EH (cell line): ENCODE measurements around the gene DNAJB1.
"Not testable (repeated sequence)": the region's sequence is repeated elsewhere in the genome, so short reads cannot be mapped to it uniquely, and the experiment has no call there.

Experiments used
- DNase-seq: peaks from one replicate; pipeline ENCODE4 v3.0.0-alpha.2; 2015; ENCODE audit warnings: low read depth

DNAJB1 gene

DNA sequence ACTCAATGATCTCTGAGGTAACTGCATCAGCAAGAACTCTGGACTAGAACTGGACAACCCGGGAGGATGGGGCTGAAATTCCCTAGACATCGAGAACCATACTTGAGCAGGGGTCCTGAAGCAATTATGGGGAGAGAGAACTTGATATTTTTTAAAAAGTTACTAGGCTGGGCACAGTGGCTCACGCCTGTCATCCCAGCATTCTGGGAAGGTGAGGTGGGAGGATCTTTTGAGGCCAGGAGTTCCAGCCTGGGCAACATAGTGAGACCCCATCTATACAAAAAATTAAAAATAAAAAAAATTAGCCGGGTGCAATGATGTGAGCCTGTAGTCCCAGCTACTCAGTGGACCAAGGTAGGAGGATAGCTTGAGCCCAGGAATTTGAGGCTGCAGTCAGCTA, 2.3 kb upstream of the DNAJB1 start:
- DNase-seq: no peak

DNA sequence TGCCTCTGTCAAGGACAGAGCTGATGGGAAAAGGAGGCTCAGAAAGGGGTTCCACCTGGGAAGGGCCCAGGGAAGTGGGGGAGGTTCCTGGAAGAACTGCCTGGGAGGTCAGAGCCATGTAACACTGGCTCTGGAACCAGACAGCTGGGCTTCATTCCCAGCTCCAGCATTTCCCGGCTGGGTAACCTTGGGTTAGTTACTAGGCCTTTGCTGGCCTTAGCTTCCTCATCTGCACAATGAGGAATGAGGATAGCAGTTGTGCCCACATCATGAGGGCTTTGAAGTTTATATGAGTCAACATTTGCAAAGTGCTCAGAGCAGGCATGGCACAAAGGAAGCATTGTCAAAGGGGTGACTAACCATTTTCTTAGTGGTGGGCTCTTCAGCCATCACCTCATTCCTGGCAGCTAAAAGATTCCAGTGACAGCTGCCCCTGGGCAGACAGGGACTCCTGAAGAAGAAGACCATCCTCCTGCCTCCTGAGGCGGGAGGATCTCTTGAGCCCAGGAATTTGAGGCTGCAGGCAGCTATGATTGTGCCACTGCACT, 1.7 kb upstream of the DNAJB1 start:
- peak; percentile 68 for DNase-seq

DNA sequence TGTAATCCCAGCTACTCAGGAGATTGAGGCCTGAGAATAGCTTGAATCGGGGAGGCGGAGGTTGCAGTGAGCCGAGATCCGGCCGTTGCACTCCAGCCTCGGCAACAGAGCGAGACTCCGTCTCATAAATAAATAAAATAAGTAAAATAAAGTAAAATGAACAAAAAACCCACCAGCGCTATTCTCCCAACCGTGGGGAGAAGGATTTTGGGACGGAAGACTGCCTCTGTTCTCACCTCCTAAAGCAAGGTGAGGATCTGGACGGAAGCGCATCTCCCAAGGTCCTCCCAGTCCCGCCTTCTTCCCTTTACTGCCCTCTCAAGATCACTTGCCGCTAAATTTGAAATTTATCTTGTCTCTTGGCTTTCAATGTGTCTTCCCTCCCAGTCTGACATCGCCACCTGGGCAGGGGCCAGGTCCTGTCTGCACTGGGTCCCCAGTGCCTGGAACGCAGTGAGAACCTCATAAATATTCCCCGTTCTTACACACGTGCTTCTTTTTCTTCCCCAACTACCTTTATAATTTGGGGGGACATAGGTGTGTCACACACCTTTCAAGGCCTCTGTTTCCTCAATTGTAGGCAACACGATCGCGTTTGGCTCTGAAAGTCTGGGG, 1.2 kb upstream of the DNAJB1 start:
- DNase-seq: no peak

DNA sequence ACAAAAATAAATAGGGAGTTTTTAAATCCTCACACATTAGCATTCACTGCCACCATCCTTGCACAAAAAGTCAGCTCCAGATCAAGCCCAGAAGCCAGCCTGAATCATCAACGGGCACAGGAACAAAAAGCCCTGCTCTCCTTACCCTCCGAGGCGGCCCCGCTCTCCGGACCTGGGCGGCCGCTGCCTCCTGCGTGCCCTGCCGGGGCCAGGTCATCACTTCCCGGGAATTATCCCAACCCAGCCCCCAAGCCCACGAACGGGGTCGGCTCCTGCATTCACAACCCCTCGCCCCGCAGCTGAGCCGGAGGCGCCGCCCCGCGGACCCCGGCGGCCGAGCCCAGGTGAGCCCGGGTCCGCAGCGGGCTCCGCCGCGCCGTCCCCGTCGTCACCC, 754 bp downstream of the DNAJB1 start:
- DNase-seq: peak; percentile 41

DNA sequence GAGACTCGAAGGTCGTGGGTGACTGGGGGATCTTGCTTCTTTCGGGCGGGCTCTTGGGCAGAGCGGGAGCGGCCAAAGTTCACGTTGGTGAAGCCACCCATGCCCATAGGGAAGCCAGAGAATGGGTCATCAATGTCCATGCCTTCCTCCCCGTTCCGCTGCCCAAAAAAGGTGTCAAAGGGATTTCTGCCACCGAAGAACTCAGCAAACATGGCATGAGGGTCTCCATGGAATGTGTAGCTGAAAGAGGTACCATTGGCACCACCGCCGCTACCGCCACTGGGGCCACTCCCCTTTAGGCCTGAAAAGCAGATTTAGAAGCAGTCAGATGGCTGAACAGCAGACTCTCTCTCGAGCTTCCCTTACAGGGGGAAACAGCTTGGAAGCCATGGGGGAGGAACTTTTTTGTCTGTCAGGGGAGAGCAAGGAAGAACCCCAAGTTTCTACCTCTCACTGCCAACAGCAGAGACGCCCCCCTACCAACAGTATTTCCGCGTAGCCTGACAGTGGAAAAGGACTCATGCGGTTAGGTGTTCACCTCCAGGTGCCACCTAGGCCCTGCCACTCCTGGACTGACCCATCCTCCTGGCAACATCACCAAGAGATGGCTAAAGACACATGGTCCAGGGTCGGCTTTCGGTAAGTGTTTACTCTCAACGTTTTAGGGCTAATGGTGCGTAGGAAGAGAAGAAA, 1.3 kb downstream of the DNAJB1 start:
- peak; percentile 24 for DNase-seq

DNA sequence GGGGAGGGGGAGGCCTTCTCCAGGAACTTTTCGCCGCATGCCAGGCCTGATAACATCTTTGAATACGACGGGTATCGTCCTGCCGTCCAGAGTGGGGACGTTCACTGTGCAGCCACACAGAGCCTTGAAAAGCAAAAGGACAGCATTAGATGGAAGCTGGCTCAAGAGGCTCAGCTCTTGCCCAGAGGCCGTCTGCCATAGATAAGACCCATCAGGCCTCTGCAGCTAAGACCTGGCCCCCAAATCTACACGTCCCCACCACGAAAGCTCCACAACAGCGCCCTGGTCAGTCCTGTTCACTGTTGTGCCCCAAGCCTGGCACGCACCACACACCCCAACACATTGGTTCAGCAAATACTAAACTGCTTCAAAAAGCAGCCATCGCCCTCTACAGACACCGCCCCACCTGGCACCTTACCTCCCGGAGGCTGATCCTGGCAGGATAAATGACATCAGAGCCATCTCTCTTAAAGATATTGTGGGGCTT, 2.1 kb downstream of the DNAJB1 start:
- no peak for DNase-seq

DNA sequence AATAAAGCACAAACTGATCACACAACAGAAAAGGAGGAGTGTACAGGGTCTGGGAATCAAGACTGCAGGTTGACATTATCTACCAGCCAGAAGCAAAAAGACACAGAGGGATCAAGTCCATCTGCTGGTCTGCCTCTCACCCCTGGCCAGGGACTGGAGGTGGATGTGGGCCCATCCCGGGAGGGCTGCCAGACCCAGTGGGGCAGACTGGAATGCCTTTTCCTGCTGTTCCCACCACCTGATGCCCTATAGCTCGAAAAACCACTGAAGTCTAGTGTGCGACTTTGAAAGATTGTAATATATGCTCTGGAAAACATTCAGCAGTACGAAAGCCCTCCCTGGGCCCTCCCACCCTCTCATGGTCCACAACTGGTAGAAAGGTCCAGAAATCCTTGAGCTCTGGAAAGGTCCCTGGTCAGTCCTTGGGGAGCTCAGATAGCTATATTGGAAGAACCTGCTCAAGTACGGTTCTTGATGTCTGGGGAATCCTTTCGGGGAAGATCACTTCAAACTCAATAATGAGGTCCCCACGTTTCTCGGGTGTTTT, 2.6 kb downstream of the DNAJB1 start:
- peak; percentile 67 for DNase-seq

DNA sequence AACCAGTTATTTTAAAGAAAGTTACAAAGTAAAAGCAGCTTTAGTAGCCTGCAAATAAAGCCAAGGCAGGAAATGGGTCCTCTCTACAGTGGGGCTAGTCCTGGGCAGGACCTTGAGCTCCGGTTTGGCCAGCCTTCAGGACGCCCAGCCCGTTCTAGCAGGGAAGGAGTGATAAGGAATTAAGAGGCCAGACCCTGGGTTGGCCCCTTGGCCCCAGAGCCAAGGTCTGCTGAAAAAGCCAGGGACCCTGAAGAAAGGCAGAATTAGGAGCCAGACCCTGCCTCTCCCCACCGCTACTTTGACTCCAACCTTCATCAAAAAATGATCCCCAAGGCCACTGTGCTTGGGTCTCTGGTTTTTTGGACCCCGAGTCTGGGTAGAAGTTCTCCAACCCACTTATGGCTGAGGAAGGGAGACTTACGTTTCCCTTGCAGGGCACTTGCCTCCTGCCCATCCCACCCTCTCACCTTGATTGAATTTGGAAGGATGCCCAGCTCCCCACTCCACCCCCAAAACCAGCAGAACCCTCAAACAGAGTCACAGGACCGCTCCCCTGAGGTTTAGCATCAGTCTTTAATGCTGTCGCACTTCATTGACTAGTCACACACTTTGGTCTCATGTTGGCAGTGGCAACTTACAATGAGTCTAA, 3.9 kb downstream of the DNAJB1 start:
- no peak for DNase-seq

DNA sequence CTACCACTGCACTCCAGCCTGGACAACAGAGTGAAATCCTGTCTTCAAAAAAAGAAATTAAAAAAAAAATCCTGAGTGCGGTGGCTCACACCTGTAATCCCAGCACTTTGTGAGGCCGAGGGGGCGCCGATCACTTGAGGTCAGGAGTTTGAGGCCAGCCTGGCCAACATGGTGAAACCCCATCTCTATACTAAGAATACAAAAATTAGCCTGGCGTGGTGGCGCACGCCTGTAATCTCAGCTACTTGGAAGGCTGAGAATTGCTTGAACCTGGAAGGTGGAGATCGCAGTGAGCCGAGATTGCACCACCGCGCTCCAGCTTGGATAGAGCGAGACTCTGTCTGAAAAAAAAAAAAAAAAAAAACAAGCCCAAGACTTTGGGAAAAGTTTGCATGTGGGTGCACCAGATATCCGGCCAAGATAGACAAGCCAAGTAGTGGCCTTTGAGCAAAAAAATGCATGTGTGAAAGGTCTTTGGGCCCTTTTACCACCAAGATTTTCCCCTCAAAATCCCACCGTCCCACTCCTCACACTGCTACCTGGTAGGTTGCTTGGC, 5.7 kb downstream of the DNAJB1 start:
- no peak for DNase-seq

DNA sequence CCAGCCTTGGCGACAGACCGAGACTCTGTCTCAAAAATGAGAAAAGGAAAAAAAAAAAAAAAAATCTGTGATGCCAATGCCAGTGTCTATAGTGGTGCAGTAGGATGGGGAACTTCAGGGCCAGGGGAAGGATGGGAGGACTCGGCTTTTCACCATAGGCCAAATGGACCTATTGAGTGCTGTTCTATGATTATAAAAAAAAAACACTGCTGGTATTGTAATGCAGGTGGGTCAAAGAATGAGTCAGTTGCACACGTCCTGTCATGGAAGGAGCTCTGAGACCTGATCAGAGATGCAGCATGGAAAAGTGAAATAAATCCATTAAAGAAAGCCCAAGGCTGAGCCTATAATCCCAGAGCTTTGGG, 7.0 kb downstream of the DNAJB1 start:
- no peak for DNase-seq

DNA sequence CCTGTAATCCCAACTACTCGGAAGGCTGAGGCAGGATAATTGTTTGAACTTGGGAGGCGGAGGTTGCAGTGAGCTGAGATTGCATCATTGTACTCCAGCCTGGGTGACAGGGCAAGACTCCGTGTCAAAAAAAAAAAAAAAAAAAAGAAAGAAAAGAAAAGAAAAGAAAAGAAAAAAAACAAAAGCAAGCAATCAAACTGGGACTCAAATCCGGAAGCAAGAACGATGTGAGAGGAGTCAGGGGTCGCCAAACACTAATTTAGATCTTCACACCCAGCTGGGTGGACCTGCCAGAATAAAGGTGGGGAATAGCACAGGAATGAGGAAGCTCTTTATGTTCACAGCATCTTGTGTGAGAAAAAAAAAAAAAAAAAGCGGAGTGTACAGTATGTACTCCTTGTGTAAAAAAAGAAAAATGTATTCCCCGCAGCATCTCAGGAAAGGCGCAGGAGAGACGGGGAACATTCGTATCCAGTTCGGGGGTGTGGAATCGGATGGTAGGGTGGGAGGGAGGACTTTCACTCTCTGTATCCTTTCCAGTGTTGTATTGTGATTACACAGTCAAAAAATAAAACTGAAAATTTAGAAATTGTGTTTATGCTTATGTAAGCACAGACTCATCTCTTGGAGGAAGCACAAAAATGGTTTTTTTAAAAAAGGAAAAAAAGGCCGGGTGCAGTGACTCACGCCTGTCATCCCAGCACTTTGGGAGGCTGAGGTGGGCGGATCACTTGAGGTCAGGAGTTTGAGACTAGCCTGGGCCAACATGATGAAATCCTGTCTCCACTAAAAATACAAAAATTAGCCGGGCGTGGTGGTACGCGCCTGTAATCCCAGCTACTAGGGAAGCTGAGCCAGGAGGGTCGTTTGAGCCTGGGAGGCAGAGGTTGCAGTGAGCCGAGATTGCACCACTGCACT, 7.6 kb downstream of the DNAJB1 start:
- DNase-seq: peak; percentile 85

DNA sequence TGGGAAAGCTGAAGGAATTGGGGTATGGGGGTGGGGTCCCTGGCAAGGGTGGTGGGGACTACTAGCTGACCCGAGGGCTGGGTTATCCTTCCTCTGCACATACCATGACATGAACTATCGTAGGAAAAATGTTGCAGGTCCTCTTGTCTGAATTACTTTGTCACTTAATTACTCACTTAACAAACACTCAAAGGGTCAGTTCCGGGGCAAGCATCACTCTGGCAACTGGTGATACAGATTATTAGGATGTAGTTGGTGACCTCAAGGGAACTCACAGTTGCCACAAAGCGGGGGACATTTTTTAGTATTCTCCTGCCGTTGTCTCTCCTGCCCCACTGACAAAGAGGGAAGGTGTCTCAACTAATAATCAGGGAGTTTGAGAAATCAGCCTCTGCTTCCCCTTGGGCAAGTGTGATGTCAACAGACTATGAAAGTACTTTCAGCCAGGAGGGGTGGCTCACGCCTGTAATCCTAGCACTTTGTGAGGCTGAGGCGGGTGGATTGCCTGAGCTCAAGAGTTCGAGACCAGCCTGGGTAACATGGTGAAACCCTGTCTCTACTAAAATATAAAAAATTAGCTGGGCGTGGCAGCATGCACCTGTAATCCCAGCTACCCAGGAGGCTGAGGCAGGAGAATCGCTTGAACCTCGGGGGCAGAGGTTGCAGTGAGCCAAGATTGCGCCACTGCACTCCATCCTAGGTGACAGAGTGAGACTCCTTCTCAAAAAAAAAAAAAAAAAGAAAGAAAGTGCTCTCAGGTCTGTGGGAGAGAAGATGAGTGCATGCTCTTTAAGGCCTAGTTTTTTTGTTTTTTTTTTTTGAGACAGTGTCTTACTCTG, 10.3 kb downstream of the DNAJB1 start:
- DNase-seq: peak; percentile 92

DNA sequence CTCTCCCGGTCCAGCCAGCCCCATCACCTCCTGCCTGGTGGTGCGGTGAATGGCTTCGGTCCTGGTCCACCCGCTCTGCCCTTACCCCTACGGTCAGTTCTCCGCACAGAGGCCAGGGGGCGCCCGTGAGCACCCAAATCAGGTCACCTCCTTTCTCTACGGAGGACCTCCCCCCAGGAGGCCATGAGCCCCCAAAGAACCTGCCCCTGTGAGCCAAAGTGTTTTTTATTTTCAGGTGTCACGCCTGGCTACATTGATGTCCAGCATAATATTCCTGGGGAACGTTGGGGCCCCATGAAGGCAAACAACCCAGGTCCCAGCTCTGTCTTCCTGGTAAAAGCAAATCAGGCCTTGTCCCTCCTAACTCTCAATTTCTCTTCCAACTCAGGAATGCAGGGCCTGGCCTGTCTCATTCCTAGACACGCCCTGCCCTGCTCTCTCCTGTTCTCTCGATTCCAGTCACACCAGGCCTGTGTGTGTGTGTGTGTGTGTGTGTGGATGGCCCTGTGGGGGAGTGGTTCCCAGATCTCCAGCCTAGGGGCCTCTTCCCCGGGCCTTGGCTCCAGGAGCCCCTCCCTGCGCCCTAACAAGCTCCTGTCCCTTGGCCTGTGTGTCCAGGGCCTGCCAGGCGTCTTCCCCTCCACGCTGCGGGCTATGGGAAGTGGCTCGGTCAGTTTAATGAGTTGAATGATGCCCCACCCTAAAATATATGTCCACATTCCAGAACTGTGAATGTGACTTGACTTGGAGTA, 12.5 kb downstream of the DNAJB1 start:
- peak; percentile 98 for DNase-seq

DNA sequence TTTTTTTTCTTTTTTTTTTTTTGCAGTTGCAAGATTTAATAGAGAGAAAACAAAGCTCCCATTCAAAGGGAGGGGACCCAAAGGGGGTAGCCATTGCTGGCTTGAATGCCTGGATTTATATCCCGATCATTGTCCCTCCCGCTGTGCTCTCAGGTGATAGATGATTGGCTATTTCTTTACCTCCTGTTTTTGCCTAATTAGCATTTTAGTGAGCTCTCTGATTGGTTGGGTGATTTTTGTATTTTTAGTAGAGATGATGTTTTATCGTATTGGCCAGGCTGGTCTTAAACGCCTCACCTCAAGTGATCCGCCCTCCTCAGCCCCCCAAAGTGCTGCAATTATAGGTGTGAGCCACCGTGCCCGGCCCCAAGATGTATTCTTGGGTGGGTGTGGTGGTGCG, 13.6 kb downstream of the DNAJB1 start:
- DNase-seq: not testable (repeated sequence)

DNA sequence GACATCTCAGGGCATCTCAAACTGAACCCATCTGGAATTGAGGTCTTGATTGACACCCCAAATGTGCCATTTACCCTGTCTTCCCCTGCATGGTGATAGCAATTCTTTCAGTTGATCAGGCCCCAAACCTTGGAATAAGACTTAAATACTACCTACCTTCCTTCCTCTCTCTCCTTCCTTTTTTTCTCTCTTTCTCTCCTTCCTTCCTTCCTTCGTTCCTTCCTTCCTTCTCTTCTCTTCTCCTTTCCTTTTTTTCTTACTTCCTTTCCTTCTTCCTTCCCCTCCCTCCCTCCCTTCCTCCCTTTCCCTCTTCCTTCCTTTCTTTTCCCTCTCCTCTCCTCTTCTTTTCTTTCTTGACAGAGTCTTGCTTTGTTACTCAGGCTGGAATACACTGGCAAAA, 14.9 kb downstream of the DNAJB1 start:
- DNase-seq: no peak

DNA sequence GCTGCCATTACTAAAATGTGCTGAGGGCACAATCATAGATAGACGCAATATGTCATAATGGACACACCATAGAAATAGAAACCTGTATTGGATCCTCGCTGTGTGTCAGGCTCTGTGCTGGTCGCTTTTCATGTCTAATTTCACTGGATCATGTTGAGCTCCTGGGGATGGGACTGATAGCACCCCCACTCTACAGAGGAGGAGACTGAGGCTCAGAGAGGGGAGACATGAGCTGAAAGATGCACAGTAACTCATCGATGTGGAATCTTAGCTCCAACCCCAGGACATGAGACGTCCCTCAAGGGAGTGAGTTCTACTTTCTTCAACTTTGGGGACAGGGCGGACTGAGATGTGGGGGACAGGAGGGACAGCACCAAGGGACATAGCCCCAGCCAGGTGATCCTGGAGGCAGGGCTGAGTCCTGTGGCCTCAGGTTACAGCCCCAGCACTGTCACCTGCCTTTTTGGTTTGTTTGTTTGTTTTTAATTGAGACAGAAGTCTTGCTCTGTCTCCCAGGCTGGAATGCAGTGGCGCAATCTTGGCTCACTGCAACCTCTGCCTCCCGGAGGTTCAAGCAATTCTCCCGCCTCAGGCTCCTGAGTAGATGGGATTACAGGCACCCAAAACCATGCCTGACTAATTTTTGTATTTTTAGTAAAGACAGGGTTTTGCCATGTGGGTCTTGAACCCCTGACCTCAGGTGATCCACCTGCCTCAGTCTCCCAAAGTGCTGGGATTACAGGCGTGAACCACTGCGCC, 15.7 kb downstream of the DNAJB1 start:
- peak; percentile 76 for DNase-seq

DNA sequence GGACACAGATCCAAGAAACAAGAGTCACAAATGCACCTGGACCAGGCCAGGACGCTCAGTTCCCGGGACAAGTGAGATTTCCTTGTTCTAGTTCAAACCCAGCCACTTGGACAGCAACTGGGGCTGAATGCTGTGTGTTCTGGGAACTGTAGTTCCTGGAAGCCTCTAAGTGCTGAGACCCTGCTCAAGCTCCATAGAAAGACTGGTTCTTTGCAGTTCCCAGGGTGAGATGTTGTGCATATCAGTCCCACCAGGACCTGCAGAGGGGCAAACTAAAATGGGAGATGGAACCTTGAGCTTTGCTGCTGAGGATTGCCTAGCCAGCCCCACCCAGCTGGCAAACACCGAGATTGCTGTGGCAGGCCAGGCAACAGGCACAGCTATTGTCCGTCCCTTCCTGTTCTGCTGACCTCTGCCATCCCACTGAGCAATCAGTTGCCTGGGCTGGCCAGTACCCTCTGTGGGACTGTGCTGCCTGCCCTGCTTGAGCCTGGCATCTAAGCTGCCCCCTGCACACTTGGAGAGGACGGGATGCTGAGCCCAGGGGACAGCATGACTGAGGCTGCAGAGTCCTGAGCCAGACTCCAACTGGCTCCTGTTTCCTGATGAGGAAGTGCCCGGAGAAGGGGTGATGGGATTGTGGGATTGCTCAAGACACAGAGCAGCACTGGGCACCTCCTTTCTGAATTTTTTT, 20.8 kb downstream of the DNAJB1 start:
- DNase-seq: peak; percentile 38

DNA sequence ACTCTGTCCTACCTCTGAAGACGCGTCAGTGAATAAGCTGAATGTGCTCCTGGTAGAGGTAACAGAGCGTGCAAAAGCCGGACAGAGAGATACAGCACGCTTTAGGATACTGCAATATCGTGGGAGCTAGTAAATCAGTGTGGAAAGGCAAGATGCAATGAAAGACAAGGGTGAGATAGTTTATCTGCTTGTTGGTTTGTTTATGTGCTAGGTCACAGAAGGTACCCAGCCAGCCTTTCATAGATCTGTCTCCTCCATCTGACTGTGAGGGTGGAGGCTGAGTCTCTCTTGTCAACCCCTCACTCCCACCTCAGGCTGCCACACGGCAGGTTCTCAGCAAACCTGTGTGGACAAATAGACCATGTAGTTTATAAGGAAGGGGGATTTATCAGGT, 21.4 kb downstream of the DNAJB1 start:
- no peak for DNase-seq
